ENCODE data around the gene CCNY.

CCNY gene

GRCh38 chr10:35435824-35436223, 99.5 kb downstream of the CCNY start:
- DNase-seq = no peak

GRCh38 chr10:35437829-35438228, 101.5 kb downstream of the CCNY start:
- no peak for DNase-seq

- DNase-seq = no peak
Measured at GRCh38 chr10:35438718-35439571, 102.6 kb downstream of the CCNY start.

GRCh38 chr10:35440016-35440415, 103.7 kb downstream of the CCNY start:
- DNase-seq = no peak

- DNase-seq = no peak
Measured at GRCh38 chr10:35442028-35442427, 105.7 kb downstream of the CCNY start.

GRCh38 chr10:35442592-35442991, 106.3 kb downstream of the CCNY start:
- DNase-seq = no peak

- no peak for DNase-seq
Measured at GRCh38 chr10:35443858-35444257, 107.5 kb downstream of the CCNY start.

- DNase-seq = no peak
Measured at GRCh38 chr10:35445150-35445884, 109.0 kb downstream of the CCNY start.

GRCh38 chr10:35446439-35446838, 110.1 kb downstream of the CCNY start:
- DNase-seq = no peak

- no peak for DNase-seq
Measured at GRCh38 chr10:35447693-35448407, 111.5 kb downstream of the CCNY start.

GRCh38 chr10:35448687-35449662, 112.7 kb downstream of the CCNY start:
- no peak for DNase-seq

GRCh38 chr10:35449944-35450343, 113.6 kb downstream of the CCNY start:
- no peak for DNase-seq

GRCh38 chr10:35451151-35452016, 115.1 kb downstream of the CCNY start:
- DNase-seq = no peak

- no peak for DNase-seq
Measured at GRCh38 chr10:35452171-35452570, 115.9 kb downstream of the CCNY start.

GRCh38 chr10:35452847-35453246, 116.5 kb downstream of the CCNY start:
- DNase-seq = no peak

- DNase-seq = no peak
Measured at GRCh38 chr10:35453855-35454532, 117.7 kb downstream of the CCNY start.

- no peak for DNase-seq
Measured at GRCh38 chr10:35456153-35456720, 119.9 kb downstream of the CCNY start.

- no peak for DNase-seq
Measured at GRCh38 chr10:35456784-35457183, 120.5 kb downstream of the CCNY start.

- DNase-seq = no peak
Measured at GRCh38 chr10:35458500-35459448, 122.5 kb downstream of the CCNY start.
